Keratinocyte (primary cell): ENCODE measurements around the gene NUDT13. TPM values are rescaled to one million over a fixed set of nuclear protein-coding genes. Genes with fewer than 3 reads are reported as not detected.

Source experiments
- DNase-seq: peaks from one replicate; pipeline ENCODE4 v3.0.0-alpha.2; 2011; ENCODE audit warnings: low read depth, missing footprints, low spot score
- FAIRE-seq: peaks from 2 replicates; lab custom pipeline; 2011; peaks lifted over from hg19 to GRCh38; lab: Jason Lieb, UNC
- H2AFZ ChIP-seq: 2 replicates; pipeline ENCODE4 v1.6.0; 2012; ENCODE audit warnings: low read length, control low read depth, inconsistent platforms; ENCODE audit not compliant: control insufficient read depth
- H3K27ac ChIP-seq: 2 replicates; pipeline ENCODE4 v1.5.1; 2011; ENCODE audit warnings: low read length; ENCODE audit not compliant: control insufficient read depth, insufficient read depth
- H3K27me3 ChIP-seq: 3 replicates; pipeline ENCODE4 v1.6.0; 2011; ENCODE audit warnings: low read length; ENCODE audit not compliant: control insufficient read depth, insufficient read depth; ENCODE audit errors: extremely low read depth
- H3K36me3 ChIP-seq, 2 experiments: 2 replicates in 1 of 2; 3 replicates in 1 of 2; pipeline ENCODE4 v1.5.1; 2011; ENCODE audit warnings: low read length in 2 of 2, mild to moderate bottlenecking in 1 of 2; ENCODE audit not compliant: control insufficient read depth in 2 of 2, insufficient read depth in 2 of 2; ENCODE audit errors: extremely low read depth in 1 of 2
- H3K4me1 ChIP-seq: 3 replicates; pipeline ENCODE4 v1.5.1; 2011; ENCODE audit warnings: low read length; ENCODE audit not compliant: control insufficient read depth, insufficient read depth; ENCODE audit errors: extremely low read depth
- H3K4me2 ChIP-seq: 3 replicates; pipeline ENCODE4 v1.6.0; 2011; ENCODE audit warnings: low read depth, low read length; ENCODE audit not compliant: control insufficient read depth, insufficient read depth; ENCODE audit errors: extremely low read depth
- H3K4me3 ChIP-seq, 3 experiments: fragments of 200-600 bp in 1 of 3; sonication (generic) in 1 of 3; 2 replicates in 2 of 3; 3 replicates in 1 of 3; pipeline ENCODE4 v1.5.1; 2011 to 2016; ENCODE audit warnings: low read length in 3 of 3, mild to moderate bottlenecking in 3 of 3, control low read depth in 2 of 3, inconsistent platforms in 1 of 3, low read depth in 1 of 3, mixed read lengths in 1 of 3, mixed run types in 1 of 3, moderate library complexity in 1 of 3; ENCODE audit not compliant: control insufficient read depth in 2 of 3, insufficient read depth in 2 of 3; ENCODE audit errors: extremely low read depth in 1 of 3
- H3K79me2 ChIP-seq: 2 replicates; pipeline ENCODE4 v1.6.0; 2012; ENCODE audit warnings: low read length; ENCODE audit not compliant: control insufficient read depth, insufficient read depth
- H3K9ac ChIP-seq: 3 replicates; pipeline ENCODE4 v1.6.0; 2011; ENCODE audit warnings: low read length; ENCODE audit not compliant: control insufficient read depth, insufficient read depth; ENCODE audit errors: extremely low read depth
- H3K9me1 ChIP-seq: 3 replicates; pipeline ENCODE4 v1.6.0; 2011; ENCODE audit warnings: low read length; ENCODE audit not compliant: control insufficient read depth, insufficient read depth; ENCODE audit errors: extremely low read depth
- H3K9me3 ChIP-seq: 2 replicates; pipeline ENCODE4 v1.5.1; 2012; ENCODE audit warnings: low read depth, low read length; ENCODE audit not compliant: control insufficient read depth
- H4K20me1 ChIP-seq: 3 replicates; pipeline ENCODE4 v1.6.0; 2011; ENCODE audit warnings: low read length; ENCODE audit not compliant: control insufficient read depth, insufficient read depth; ENCODE audit errors: extremely low read depth
- CTCF ChIP-seq, 3 experiments: IDR thresholded peaks in 1 of 3; conservative IDR thresholded peaks in 1 of 3; optimal IDR thresholded peaks in 1 of 3; 2 replicates in 2 of 3; 3 replicates in 1 of 3; pipeline versions ENCODE3 to v1.5.1; 2011; ENCODE audit warnings: low read length in 3 of 3, mild to moderate bottlenecking in 3 of 3, moderate library complexity in 2 of 3, control low read depth in 1 of 3, inconsistent platforms in 1 of 3; ENCODE audit not compliant: insufficient read depth in 2 of 3; ENCODE audit errors: extremely low read depth in 1 of 3
- EZH2 ChIP-seq: IDR thresholded peaks from one replicate; pipeline ENCODE4 v1.6.1; 2012; ENCODE audit warnings: inconsistent platforms, mild to moderate bottlenecking, low read length, moderate library complexity
- dilution Hi-C: fragments of 300-500 bp; cut with MboI; formaldehyde crosslinking; loops from one replicate; pipeline ENCODE4 v1.7.0; 2020; ENCODE audit warnings: low sequenced_read_pairs; ENCODE audit not compliant: extremely low pct_ligation_motif_present
- polyA plus RNA-seq, 5 experiments: library from polyadenylated mRNA; depleted of rRNA in 3 of 5; stranded (reverse) in 3 of 5; stranded (forward) in 1 of 5; unstranded in 1 of 5; fragments of >200 nt; gene quantifications; 1 replicate in 1 of 5; 2 replicates in 3 of 5; 3 replicates in 1 of 5; pipeline versions ENCODE4 v1.2.1 to v1.2.3, GENCODE V29; 2011 to 2012; ENCODE audit warnings: missing spikeins in 2 of 5, low read depth in 1 of 5, low replicate concordance in 1 of 5

The NUDT13 gene
- polyA plus RNA-seq, 1 donor (not counting 4 experiments of a cell fraction or from before 2014, with no cell fraction given) = 2.4 TPM

GRCh38 chr10:73152009-73152408, 41.8 kb downstream of the NUDT13 start:
- Histone ChIP-seq H3K9ac (no peak overlapping the region), H3K79me2 (no peaks in the 10 kb centered on the region), H3K4me2 (no peak overlapping the region), H2AFZ (no peak overlapping the region), H3K27ac (no peak overlapping the region), H3K4me1 (no peaks in the 10 kb centered on the region), H3K9me1 (no peaks in the 10 kb centered on the region), H4K20me1 (no peaks in the 10 kb centered on the region), H3K9me3 (no peaks in the 10 kb centered on the region), H3K36me3 (peaks cover 4 to 8% of the 10 kb centered on the region in 2 experiments), H3K4me3 (no peak overlapping the region), H3K27me3 (no peaks in the 10 kb centered on the region)
- TF ChIP-seq EZH2 (no peak), CTCF (optimal IDR thresholded peaks at IDR 0.05 in 1 of 3, IDR thresholded peaks at IDR 0.05 in 1 of 3, conservative IDR thresholded peaks at IDR 0.05 in 1 of 3; ENCODE audit: extremely low read depth in 1 of 3, insufficient read depth in 2 of 3, low read length in 3 of 3) (no peak)
- dilution Hi-C loops = no loop called here
- no peak for DNase-seq
- FAIRE-seq = no peak

GRCh38 chr10:73156054-73156453, 45.8 kb downstream of the NUDT13 start:
- DNase-seq = no peak
- Histone ChIP-seq H3K9ac (no peak overlapping the region), H2AFZ (no peak overlapping the region), H4K20me1 (no peaks in the 10 kb centered on the region), H3K4me1 (no peaks in the 10 kb centered on the region), H3K9me1 (no peaks in the 10 kb centered on the region), H3K9me3 (no peaks in the 10 kb centered on the region), H3K4me2 (no peak overlapping the region), H3K27me3 (no peaks in the 10 kb centered on the region), H3K4me3 (no peak overlapping the region), H3K36me3 (peaks cover 6 to 11% of the 10 kb centered on the region in 2 experiments), H3K27ac (no peak overlapping the region), H3K79me2 (peaks cover 8% of the 10 kb centered on the region)
- TF ChIP-seq EZH2 (no peak), CTCF (optimal IDR thresholded peaks at IDR 0.05 in 1 of 3, IDR thresholded peaks at IDR 0.05 in 1 of 3, conservative IDR thresholded peaks at IDR 0.05 in 1 of 3; ENCODE audit: extremely low read depth in 1 of 3, insufficient read depth in 2 of 3, low read length in 3 of 3) (no peak)
- FAIRE-seq = no peak
- dilution Hi-C loops = no loop called here
